C4-2B (cell line): Measurements from ENCODE around the gene PATJ.
A peak's percentile ranks its signal among the peaks of the same experiment; 100 is the strongest.

Source experiments
- CTCF ChIP-seq: fragments of 450-650 bp; conservative IDR thresholded peaks from 2 replicates; pipeline ENCODE4 v1.5.1; 2017; ENCODE audit warnings: mild to moderate bottlenecking
- ZFX ChIP-seq: fragments of 450-650 bp; IDR thresholded peaks from 2 replicates; pipeline ENCODE4 v1.6.1; 2017

- TF ChIP-seq CTCF (no peak), ZFX (peak; percentile 83)
These were observed 545 bp downstream of the PATJ start for GRCh38 chr1:61742620-61743430.
